CD4-positive, alpha-beta T cell (primary cell): ENCODE results near the gene IQCH. TPM values are rescaled to one million over a fixed set of nuclear protein-coding genes. Genes with fewer than 3 reads are reported as not detected.
"Not testable (repeated sequence)": the region's sequence is repeated elsewhere in the genome, so short reads cannot be mapped to it uniquely, and the experiment has no call there.

Source experiments
- ATAC-seq: fragments of 200-7000 bp; cut with Tn5 transposase; one replicate; pipeline ENCODE4 v1.10.0; 2022; ENCODE audit warnings: mild to moderate bottlenecking; ENCODE audit not compliant: poor library complexity
- CTCF ChIA-PET: fragments of 350-600 bp; sonication (Branson Sonifier 250); formaldehyde crosslinking; loops from one replicate; lab custom pipeline; 2021; ENCODE audit warnings: antibody characterized with exemption, inconsistent platforms; lab: Charles Lee
- POLR2A ChIA-PET: fragments of 350-600 bp; sonication (Branson Sonifier 250); formaldehyde crosslinking; loops from one replicate; lab custom pipeline; 2021; ENCODE audit warnings: antibody characterized with exemption, inconsistent platforms; lab: Charles Lee
- DNase-seq, 14 experiments: peaks; one replicate each; pipeline ENCODE4 v3.0.0-alpha.2; 2013 to 2020; ENCODE audit warnings: mixed read lengths in 2 of 14
- H3K27ac ChIP-seq, 2 donors: one replicate each; pipeline versions ENCODE4 v1.5.1 to v1.7.0; 2013; ENCODE audit warnings: low read length in 2 of 2, low read depth in 1 of 2, mild to moderate bottlenecking in 1 of 2
- H3K27me3 ChIP-seq, 2 experiments: 1 replicate in 1 of 2; 2 replicates in 1 of 2; pipeline versions ENCODE4 v1.6.1 to v1.7.0; 2013; ENCODE audit warnings: low read length in 2 of 2, control low read depth in 1 of 2, mild to moderate bottlenecking in 1 of 2, moderate library complexity in 1 of 2; ENCODE audit not compliant: insufficient read depth in 2 of 2, control insufficient read depth in 1 of 2
- H3K36me3 ChIP-seq: one replicate; pipeline ENCODE4 v1.6.1; 2013; ENCODE audit warnings: low read length, control low read depth; ENCODE audit not compliant: insufficient read depth
- H3K4me1 ChIP-seq: one replicate; pipeline ENCODE4 v1.6.1; 2013; ENCODE audit warnings: low read length, control low read depth; ENCODE audit not compliant: insufficient read depth
- H3K4me3 ChIP-seq: one replicate; pipeline ENCODE4 v1.5.1; 2013; ENCODE audit warnings: mild to moderate bottlenecking, low read length, moderate library complexity
- H3K9me3 ChIP-seq, 2 experiments: 1 replicate in 1 of 2; 2 replicates in 1 of 2; pipeline versions ENCODE4 v1.6.1 to v1.7.0; 2013; ENCODE audit warnings: low read length in 2 of 2, mild to moderate bottlenecking in 2 of 2, control low read depth in 1 of 2, moderate library complexity in 1 of 2; ENCODE audit not compliant: control insufficient read depth in 1 of 2, insufficient read depth in 1 of 2
- H3K27ac Mint-ChIP-seq: one replicate; pipeline ENCODE4 v1.8.0; 2020; ENCODE audit warnings: mixed read lengths
- H3K27me3 Mint-ChIP-seq: one replicate; pipeline ENCODE4 v1.8.0; 2021; ENCODE audit warnings: mixed read lengths
- H3K36me3 Mint-ChIP-seq: one replicate; pipeline ENCODE4 v1.8.0; 2021; ENCODE audit warnings: low read depth, mixed read lengths
- H3K4me1 Mint-ChIP-seq: one replicate; pipeline ENCODE4 v1.8.0; 2021; ENCODE audit warnings: low read depth, mixed read lengths
- H3K4me3 Mint-ChIP-seq: one replicate; pipeline ENCODE4 v1.8.0; 2020; ENCODE audit warnings: mild to moderate bottlenecking, mixed read lengths
- H3K9me3 Mint-ChIP-seq: one replicate; pipeline ENCODE4 v1.8.0; 2020; ENCODE audit warnings: mixed read lengths
- intact Hi-C, 2 experiments: fragments of 100-400 bp; cut with DNase I in 1 of 2; cut with micrococcal nuclease in 1 of 2; formaldehyde crosslinking; loops; one replicate each; pipeline versions ENCODE4 v1.15.1 to v1.9.0; 2023 to 2025; cut with DNase I, micrococcal nuclease
- total RNA-seq, 174 experiments: library from RNA in 2 of 174; stranded (reverse) in 2 of 174; gene quantifications; one replicate each; pipeline ENCODE4 v1.2.3 and lab custom pipeline; 2021 to 2026
- TF ChIP-seq, protein P1 (sequence below): fragments of 200-600 bp; IDR thresholded peaks from one replicate; pipeline ENCODE4 v1.8.0; 2022; ENCODE audit warnings: antibody characterized with exemption, mild to moderate bottlenecking

The IQCH gene
- total RNA-seq, 2 experiments from 2014 or later: 0.85 to 1.3 TPM

DNA sequence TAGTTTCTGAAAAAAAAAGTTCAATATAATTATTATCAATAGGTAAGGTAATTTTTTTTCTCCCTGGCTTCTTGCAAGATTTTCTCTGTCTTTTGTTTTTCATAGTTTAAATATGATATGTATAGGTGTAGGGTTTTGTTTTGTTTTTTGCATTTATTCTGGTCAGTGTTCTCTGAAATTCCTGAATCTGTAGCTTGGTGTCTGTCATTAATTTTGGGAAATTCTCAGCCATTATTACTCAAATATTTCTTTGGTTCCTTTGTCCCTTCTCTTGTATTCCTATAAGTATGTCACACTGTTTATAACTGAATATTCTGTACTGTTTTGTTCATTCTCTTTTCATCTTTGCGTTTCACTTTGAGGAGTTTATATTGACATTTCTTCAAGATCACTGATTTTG lies 22.1 kb downstream of the IQCH start:
- ATAC-seq: no peak
- ChIA-PET POLR2A (no interaction called here), CTCF (interaction anchor here (0.7 kb wide), 1 partner anchor 94 kb away, joined by 3 read pairs; no protein-coding TSS in a partner anchor)
- Mint-ChIP-seq H3K4me1 (no peaks in the 10 kb centered on the region), H3K4me3 (no peak overlapping the region), H3K36me3 (peaks cover 5% of the 10 kb centered on the region), H3K27ac (no peak overlapping the region), H3K9me3 (peaks cover 8% of the 10 kb centered on the region), H3K27me3 (no peaks in the 10 kb centered on the region)
- H3K36me3 ChIP-seq: no peaks in the 10 kb centered on the region
- intact Hi-C loops: no loop called here
- TF ChIP-seq, protein P1, sequence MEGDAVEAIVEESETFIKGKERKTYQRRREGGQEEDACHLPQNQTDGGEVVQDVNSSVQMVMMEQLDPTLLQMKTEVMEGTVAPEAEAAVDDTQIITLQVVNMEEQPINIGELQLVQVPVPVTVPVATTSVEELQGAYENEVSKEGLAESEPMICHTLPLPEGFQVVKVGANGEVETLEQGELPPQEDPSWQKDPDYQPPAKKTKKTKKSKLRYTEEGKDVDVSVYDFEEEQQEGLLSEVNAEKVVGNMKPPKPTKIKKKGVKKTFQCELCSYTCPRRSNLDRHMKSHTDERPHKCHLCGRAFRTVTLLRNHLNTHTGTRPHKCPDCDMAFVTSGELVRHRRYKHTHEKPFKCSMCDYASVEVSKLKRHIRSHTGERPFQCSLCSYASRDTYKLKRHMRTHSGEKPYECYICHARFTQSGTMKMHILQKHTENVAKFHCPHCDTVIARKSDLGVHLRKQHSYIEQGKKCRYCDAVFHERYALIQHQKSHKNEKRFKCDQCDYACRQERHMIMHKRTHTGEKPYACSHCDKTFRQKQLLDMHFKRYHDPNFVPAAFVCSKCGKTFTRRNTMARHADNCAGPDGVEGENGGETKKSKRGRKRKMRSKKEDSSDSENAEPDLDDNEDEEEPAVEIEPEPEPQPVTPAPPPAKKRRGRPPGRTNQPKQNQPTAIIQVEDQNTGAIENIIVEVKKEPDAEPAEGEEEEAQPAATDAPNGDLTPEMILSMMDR: no peak
- no peak overlapping the region for H3K27ac ChIP-seq
- H3K4me1 ChIP-seq: no peaks in the 10 kb centered on the region
- no peaks in the 10 kb centered on the region for H3K27me3 ChIP-seq
- H3K4me3 ChIP-seq: no peak overlapping the region
- peaks cover 6 to 13% of the 10 kb centered on the region in 2 experiments for H3K9me3 ChIP-seq
- no peak for DNase-seq

GRCh38 chr15:67280217-67280616 lies 25.6 kb downstream of the IQCH start:
- no peaks in the 10 kb centered on the region for H3K36me3 ChIP-seq
- no peaks in the 10 kb centered on the region for H3K27me3 ChIP-seq
- no peaks in the 10 kb centered on the region for H3K36me3 Mint-ChIP-seq
- no peaks in the 10 kb centered on the region for H3K9me3 ChIP-seq
- H3K4me1 ChIP-seq: no peaks in the 10 kb centered on the region
- no peak overlapping the region for H3K4me3 Mint-ChIP-seq
- no peak overlapping the region for H3K27ac Mint-ChIP-seq
- DNase-seq: no peak
- H3K27me3 Mint-ChIP-seq: no peaks in the 10 kb centered on the region
- no peaks in the 10 kb centered on the region for H3K9me3 Mint-ChIP-seq
- ATAC-seq: no peak
- TF ChIP-seq, protein P1: no peak
- no peaks in the 10 kb centered on the region for H3K4me1 Mint-ChIP-seq
- H3K27ac ChIP-seq: no peak overlapping the region
- CTCF ChIA-PET: interaction anchor here (1.4 kb wide), 1 partner anchor 333 kb away, joined by 3 read pairs; no protein-coding TSS in a partner anchor
- intact Hi-C loops: no loop called here
- H3K4me3 ChIP-seq: no peak overlapping the region
- POLR2A ChIA-PET: no interaction called here

DNA sequence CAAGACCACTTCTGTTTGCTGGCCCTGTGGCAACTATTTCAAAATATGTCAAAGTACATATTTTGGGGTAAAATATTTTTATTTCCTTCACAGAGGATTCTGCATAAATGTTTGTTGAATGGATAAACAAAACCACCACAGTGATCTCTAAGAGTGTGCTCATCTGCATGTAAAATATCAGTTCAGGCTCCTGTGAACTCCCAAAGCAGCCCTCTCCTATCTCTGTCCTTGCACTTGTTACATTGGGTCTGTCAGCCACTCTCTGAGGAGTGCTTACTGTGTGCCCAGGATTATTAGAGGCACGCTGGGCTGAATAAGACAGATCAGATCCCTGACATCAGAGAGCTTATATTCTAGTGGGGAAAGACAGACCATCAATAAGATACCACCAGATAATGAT lies 27.1 kb downstream of the IQCH start:
- ATAC-seq: no peak
- ChIA-PET CTCF (no interaction called here), POLR2A (no interaction called here)
- intact Hi-C loops: no loop called here
- H3K27ac ChIP-seq: no peak overlapping the region
- H3K36me3 Mint-ChIP-seq: no peaks in the 10 kb centered on the region
- H3K4me1 Mint-ChIP-seq: no peaks in the 10 kb centered on the region
- no peak overlapping the region for H3K4me3 ChIP-seq
- no peaks in the 10 kb centered on the region for H3K4me1 ChIP-seq
- H3K36me3 ChIP-seq: no peaks in the 10 kb centered on the region
- H3K27me3 ChIP-seq: no peaks in the 10 kb centered on the region
- H3K9me3 Mint-ChIP-seq: peaks cover 3% of the 10 kb centered on the region
- H3K27me3 Mint-ChIP-seq: no peaks in the 10 kb centered on the region
- TF ChIP-seq, protein P1: no peak
- no peak overlapping the region for H3K4me3 Mint-ChIP-seq
- no peaks in the 10 kb centered on the region for H3K9me3 ChIP-seq
- no peak for DNase-seq
- no peak overlapping the region for H3K27ac Mint-ChIP-seq

GRCh38 chr15:67285625-67286024 lies 31.0 kb downstream of the IQCH start:
- H3K4me3 Mint-ChIP-seq, H3K4me1 ChIP-seq, H3K27ac Mint-ChIP-seq, H3K9me3 Mint-ChIP-seq, H3K27me3 ChIP-seq, H3K36me3 ChIP-seq, H3K4me3 ChIP-seq, ATAC-seq, intact Hi-C loops, H3K27ac ChIP-seq, CTCF ChIA-PET, POLR2A ChIA-PET, H3K9me3 ChIP-seq, DNase-seq, H3K4me1 Mint-ChIP-seq, H3K27me3 Mint-ChIP-seq, H3K36me3 Mint-ChIP-seq: not testable (repeated sequence)

DNA sequence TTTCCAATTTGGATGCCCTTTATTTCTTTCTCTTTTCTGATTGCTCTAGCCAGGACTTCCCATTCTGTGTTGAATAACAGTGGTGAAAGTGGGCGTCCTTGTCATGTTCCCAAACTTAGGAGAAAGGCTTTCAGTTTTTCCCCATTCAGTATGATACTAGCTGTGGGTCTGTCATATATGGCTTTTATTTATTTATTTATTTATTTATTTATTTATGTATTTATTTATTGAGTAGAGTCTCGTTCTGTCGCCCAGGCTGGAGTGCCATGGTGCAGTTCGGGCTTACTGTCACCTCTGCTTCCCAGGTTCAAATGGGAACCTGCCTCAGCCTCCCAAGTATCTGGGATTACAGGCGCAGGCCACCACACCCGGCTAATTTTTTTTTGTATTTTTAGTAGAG lies 31.8 kb downstream of the IQCH start:
- H3K36me3 ChIP-seq, H3K27ac ChIP-seq, POLR2A ChIA-PET, H3K9me3 Mint-ChIP-seq, intact Hi-C loops, H3K4me1 Mint-ChIP-seq, CTCF ChIA-PET, H3K27ac Mint-ChIP-seq, H3K4me1 ChIP-seq, ATAC-seq, H3K27me3 Mint-ChIP-seq, H3K9me3 ChIP-seq, DNase-seq, H3K27me3 ChIP-seq, H3K4me3 ChIP-seq, H3K36me3 Mint-ChIP-seq, H3K4me3 Mint-ChIP-seq: not testable (repeated sequence)
